Adrenal gland (tissue), 5 donors: ENCODE measurements around the gene C6orf141.

Experiments
- CTCF ChIP-seq, 6 experiments: fragments of 450-650 bp in 4 of 6; fragments of 200-600 bp in 2 of 6; sonication (generic) in 1 of 6; IDR thresholded peaks; 1 replicate in 5 of 6; 2 replicates in 1 of 6; pipeline versions ENCODE4 v1.5.1 to v1.8.0; 2016 to 2021; ENCODE audit warnings: antibody characterized with exemption in 6 of 6, mild to moderate bottlenecking in 2 of 6, moderate library complexity in 1 of 6
- POLR2A ChIP-seq, 2 donors: fragments of 450-650 bp; IDR thresholded peaks; one replicate each; pipeline ENCODE4 v1.6.1; 2017; ENCODE audit warnings: antibody characterized with exemption in 2 of 2, mild to moderate bottlenecking in 2 of 2, moderate library complexity in 1 of 2
- donor health status: DM: no; HTN: no; CAD: no.

- TF ChIP-seq POLR2A (IDR thresholded peaks at IDR 0.05) = no peak
- no peak for TF ChIP-seq CTCF (IDR thresholded peaks at IDR 0.05)
Measured at GRCh38 chr6:49517919-49518318, 32.5 kb upstream of the C6orf141 start.
